Peyer's patch (tissue), 4 donors: Measurements from ENCODE around the gene PRR7. TPM values are rescaled to one million over a fixed set of nuclear protein-coding genes. Genes with fewer than 3 reads are reported as not detected.

Experiments used
- DNase-seq, 3 donors: peaks; one replicate each; pipeline ENCODE4 v3.0.0-alpha.2; 2017 to 2019
- H3K27ac ChIP-seq, 4 donors: fragments of 200-600 bp; sonication (generic); one replicate each; pipeline ENCODE4 v1.5.1; 2016 to 2019
- H3K27me3 ChIP-seq, 2 donors: fragments of 200-600 bp; sonication (generic); one replicate each; pipeline ENCODE4 v1.5.1; 2019
- H3K36me3 ChIP-seq, 3 donors: fragments of 200-600 bp; sonication (generic); one replicate each; pipeline ENCODE4 v1.5.1; 2016 to 2019
- H3K4me1 ChIP-seq, 4 donors: fragments of 200-600 bp; sonication (generic); one replicate each; pipeline ENCODE4 v1.5.1; 2016 to 2019
- H3K4me3 ChIP-seq, 4 donors: fragments of 200-600 bp; sonication (generic); 1 replicate in 3 of 4; 2 replicates in 1 of 4; pipeline ENCODE4 v1.5.1; 2016 to 2019; ENCODE audit warnings: mild to moderate bottlenecking in 1 of 4
- H3K9me3 ChIP-seq, 4 donors: fragments of 200-600 bp; sonication (generic); one replicate each; pipeline ENCODE4 v1.5.1; 2016 to 2019; ENCODE audit warnings: mild to moderate bottlenecking in 1 of 4
- POLR2A ChIP-seq, 2 donors: fragments of 450-650 bp; IDR thresholded peaks; one replicate each; pipeline ENCODE4 v1.5.1; 2017; ENCODE audit warnings: antibody characterized with exemption in 2 of 2, mild to moderate bottlenecking in 2 of 2, moderate library complexity in 2 of 2
- total RNA-seq, 4 donors: library from RNA; depleted of rRNA; stranded (reverse); fragments of >200 nt; gene quantifications; one replicate each; pipeline ENCODE4 v1.1.0, GENCODE V29; 2016
- TF ChIP-seq, protein P1 (sequence below), 6 experiments: fragments of 450-650 bp in 4 of 6; fragments of 200-600 bp in 2 of 6; sonication (generic) in 1 of 6; IDR thresholded peaks; one replicate each; pipeline ENCODE4 v1.5.1; 2017 to 2019; ENCODE audit warnings: antibody characterized with exemption in 6 of 6, mild to moderate bottlenecking in 3 of 6, moderate library complexity in 1 of 6

Gene PRR7
- total RNA-seq, 4 donors from 2014 or later = 0.70 to 2.2 (median 1.9) TPM; not detected in 1

DNA sequence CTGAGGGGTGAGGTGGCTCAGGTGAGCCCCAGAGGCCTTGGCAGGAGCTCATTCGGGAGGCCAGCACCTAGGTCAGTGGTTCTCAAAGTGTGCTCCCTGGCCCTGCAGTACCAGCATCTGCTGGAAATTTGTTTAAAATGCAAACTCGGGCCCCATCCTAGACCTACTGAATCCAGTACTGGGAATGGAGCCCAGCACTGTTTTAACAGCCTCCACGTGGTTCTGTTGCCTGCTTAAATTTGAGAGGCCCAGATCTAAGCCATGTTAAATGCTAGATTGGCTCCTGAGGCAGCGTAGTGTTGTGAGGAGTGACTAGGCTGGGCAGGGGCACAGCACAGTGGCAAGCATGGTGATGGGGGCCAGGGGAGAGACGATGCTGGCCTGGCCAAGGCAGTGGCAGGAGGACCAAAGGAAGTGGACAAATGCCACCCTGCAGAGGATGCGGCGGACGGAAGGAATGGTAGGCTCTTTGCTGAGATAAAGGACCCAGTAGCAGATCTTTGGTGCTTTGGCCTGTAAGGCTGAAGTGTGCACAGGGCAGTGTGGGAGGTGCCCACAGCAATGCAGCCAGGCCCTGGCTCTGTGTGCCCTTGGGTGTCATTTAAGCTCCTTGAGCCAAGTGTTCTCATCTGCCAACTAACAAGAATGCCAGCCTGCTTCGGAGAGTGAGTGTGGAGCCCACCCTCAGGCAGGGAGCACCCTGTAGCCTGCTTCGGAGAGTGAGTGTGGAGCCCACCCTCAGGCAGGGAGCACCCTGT lies 4.2 kb downstream of the PRR7 start:
- DNase-seq = no peak
- no peaks in the 10 kb centered on the region for H3K27me3 ChIP-seq
- no peaks in the 10 kb centered on the region for H3K36me3 ChIP-seq
- no peak overlapping the region for H3K27ac ChIP-seq
- no peak overlapping the region for H3K4me3 ChIP-seq
- H3K4me1 ChIP-seq = peaks cover 4 to 37% (median 23%) of the 10 kb centered on the region in 4 donors
- no peaks in the 10 kb centered on the region for H3K9me3 ChIP-seq
- TF ChIP-seq POLR2A (IDR thresholded peaks at IDR 0.05) = no peak
- TF ChIP-seq, protein P1, sequence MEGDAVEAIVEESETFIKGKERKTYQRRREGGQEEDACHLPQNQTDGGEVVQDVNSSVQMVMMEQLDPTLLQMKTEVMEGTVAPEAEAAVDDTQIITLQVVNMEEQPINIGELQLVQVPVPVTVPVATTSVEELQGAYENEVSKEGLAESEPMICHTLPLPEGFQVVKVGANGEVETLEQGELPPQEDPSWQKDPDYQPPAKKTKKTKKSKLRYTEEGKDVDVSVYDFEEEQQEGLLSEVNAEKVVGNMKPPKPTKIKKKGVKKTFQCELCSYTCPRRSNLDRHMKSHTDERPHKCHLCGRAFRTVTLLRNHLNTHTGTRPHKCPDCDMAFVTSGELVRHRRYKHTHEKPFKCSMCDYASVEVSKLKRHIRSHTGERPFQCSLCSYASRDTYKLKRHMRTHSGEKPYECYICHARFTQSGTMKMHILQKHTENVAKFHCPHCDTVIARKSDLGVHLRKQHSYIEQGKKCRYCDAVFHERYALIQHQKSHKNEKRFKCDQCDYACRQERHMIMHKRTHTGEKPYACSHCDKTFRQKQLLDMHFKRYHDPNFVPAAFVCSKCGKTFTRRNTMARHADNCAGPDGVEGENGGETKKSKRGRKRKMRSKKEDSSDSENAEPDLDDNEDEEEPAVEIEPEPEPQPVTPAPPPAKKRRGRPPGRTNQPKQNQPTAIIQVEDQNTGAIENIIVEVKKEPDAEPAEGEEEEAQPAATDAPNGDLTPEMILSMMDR (IDR thresholded peaks at IDR 0.05) = no peak

DNA sequence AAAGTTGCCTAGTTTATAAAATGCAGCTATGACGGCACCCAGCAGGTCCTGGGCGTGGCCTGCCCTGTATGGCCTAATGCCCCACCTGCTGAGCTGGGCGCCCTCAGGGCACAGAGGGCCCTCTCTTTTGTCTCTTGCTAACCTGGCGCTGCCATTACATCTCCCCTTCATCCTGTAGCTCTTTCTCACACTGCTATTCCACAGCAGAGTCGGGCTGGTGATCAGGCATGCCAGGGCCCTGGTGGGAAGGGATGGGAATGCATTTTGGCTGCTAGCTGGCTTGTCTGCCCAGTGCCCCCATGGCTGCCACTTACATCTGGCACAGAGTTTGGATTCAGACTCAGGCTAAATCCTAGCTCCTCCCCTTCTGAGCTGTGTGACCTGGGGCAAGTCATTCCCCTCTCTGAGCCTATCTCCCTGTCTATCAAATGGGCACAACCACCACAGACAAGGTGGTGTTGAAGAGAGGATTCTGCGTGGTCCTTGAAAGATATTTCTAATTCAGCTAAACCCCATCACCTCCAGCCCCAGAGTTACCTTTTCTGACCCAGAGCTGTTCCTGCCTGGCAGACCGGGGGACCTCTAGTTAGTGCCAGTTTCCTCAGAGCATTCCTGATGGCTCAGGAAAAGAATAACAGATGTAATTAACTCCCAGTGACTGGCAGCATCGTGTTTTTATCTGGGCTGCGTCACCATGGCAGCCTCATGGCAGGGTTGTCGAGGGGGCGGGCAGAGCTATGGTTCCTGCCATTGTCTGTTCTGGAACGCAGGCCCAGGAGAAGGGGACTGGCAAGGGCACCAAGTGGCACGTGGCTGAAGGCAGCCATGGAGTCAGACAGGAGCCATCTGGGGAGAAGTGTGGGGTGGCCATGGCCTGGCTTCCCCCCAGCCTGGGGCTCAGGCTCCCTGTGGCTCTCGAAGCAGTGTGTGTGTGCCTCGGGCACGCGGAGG lies 6.3 kb downstream of the PRR7 start:
- DNase-seq = no peak
- Histone ChIP-seq H3K4me1 (peaks cover 3 to 26% (median 11%) of the 10 kb centered on the region in 4 donors), H3K36me3 (no peaks in the 10 kb centered on the region), H3K9me3 (no peaks in the 10 kb centered on the region), H3K27me3 (no peaks in the 10 kb centered on the region), H3K27ac (peak overlapping the region in 1 of 4 donors; percentile 92), H3K4me3 (no peak overlapping the region)
- no peak for TF ChIP-seq POLR2A (IDR thresholded peaks at IDR 0.05)
- TF ChIP-seq, protein P1 (IDR thresholded peaks at IDR 0.05) = no peak

DNA sequence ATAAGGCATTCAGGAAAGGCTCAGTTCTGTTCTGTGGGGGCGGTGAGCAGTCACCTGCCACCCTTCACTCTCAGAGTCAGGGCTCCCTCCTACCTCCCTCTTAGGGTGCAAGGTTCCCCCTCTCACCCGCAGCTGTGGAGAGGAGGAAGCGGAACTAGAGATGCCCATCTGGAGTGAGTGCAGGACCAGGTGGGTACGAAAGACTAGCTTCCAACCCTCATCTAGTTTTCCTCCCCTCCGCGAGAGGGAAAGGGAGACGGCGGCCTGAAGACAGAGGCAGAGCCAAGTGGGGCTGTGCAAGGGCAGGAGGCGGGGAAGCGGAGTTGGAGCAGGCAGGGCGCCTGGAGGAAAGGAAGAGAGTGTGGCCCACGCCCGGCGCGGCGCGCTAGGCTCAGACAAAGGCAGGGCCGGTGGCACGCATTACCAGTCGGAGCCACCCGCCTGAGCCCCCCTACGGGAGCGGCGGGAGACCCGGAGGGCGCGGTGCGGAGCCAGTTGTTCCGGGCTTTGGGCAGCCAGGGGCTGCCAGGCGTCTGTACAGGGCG lies 7.3 kb downstream of the PRR7 start:
- Histone ChIP-seq H3K9me3 (no peaks in the 10 kb centered on the region), H3K27me3 (no peaks in the 10 kb centered on the region), H3K4me1 (peaks cover 3 to 24% (median 10%) of the 10 kb centered on the region in 4 donors), H3K4me3 (peak overlapping the region; percentile 71 to 92 (median 74)), H3K27ac (peak overlapping the region; percentile 80 to 95 (median 91)), H3K36me3 (no peaks in the 10 kb centered on the region)
- TF ChIP-seq, protein P1 (IDR thresholded peaks at IDR 0.05) = no peak
- no peak for TF ChIP-seq POLR2A (IDR thresholded peaks at IDR 0.05)
- peak; percentile 61 to 69 (median 68) for DNase-seq

DNA sequence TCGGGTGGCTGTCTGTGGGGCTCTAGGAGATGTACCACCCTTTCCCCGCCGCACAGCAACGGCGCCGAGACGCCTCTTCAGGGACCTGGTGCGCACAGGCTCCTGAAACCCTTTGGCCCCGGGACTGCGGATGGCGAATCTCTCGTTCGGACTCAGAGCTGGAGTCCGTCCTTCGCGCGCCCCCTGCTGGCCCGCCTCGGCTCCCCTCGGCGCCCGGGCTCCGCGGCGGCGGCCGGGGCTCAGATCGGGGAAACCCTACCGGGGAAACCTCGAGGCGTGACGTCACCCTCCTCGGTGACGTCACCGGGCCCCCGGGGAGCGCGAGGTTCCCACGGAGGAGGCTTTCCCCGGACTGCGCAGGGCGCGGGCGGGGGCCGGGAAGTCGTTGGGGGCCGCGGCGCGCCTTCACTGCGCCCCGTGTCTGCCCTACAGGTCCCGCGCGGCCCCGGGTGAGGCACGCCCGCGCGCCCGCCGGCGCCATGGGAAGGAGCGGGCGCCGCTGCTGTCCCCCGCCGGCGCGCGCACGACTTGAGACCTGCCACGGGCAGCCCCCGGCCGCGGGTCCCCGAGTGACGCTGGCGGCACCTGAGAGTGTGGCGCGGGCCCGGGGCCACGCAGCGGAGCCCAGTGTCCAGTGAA lies 7.9 kb downstream of the PRR7 start:
- TF ChIP-seq, protein P1 (IDR thresholded peaks at IDR 0.05) = peak; percentile 97 to 99 (median 98)
- no peak for TF ChIP-seq POLR2A (IDR thresholded peaks at IDR 0.05)
- Histone ChIP-seq H3K27ac (peak overlapping the region; percentile 80 to 95 (median 91)), H3K36me3 (no peaks in the 10 kb centered on the region), H3K27me3 (no peaks in the 10 kb centered on the region), H3K4me1 (peaks cover 3 to 24% (median 10%) of the 10 kb centered on the region in 4 donors), H3K4me3 (peak overlapping the region; percentile 71 to 92 (median 74)), H3K9me3 (no peaks in the 10 kb centered on the region)
- DNase-seq = peak; percentile 93 to 98 (median 97)
